ENCODE results near the gene PCED1B.

PCED1B gene

GRCh38 chr12:47067771-47068431 is 11.5 kb upstream of the PCED1B start:
- no peak for DNase-seq

GRCh38 chr12:47068539-47068938 is 10.9 kb upstream of the PCED1B start:
- DNase-seq: no peak

- DNase-seq: no peak
These were observed 9.1 kb upstream of the PCED1B start for GRCh38 chr12:47070310-47070709.

- peak; percentile 80 for DNase-seq
These were observed 8.1 kb upstream of the PCED1B start for GRCh38 chr12:47071241-47071852.

- no peak for DNase-seq
These were observed 5.5 kb upstream of the PCED1B start for GRCh38 chr12:47073951-47074350.

GRCh38 chr12:47074757-47075156 is 4.7 kb upstream of the PCED1B start:
- DNase-seq: no peak

GRCh38 chr12:47075192-47076084 is 4.0 kb upstream of the PCED1B start:
- DNase-seq: no peak

GRCh38 chr12:47077206-47078085 is 2.0 kb upstream of the PCED1B start:
- DNase-seq: peak; percentile 20

- no peak for DNase-seq
These were observed 1.4 kb upstream of the PCED1B start for GRCh38 chr12:47078086-47078395.

GRCh38 chr12:47078733-47079467 is 521 bp upstream of the PCED1B start:
- peak; percentile 52 for DNase-seq

GRCh38 chr12:47079981-47080724 is 732 bp downstream of the PCED1B start:
- peak; percentile 78 for DNase-seq

- DNase-seq: peak; percentile 83
These were observed 1.5 kb downstream of the PCED1B start for GRCh38 chr12:47080725-47081502.

GRCh38 chr12:47082283-47082682 is 2.9 kb downstream of the PCED1B start:
- DNase-seq: peak; percentile 26

- peak; percentile 67 for DNase-seq
These were observed 3.6 kb downstream of the PCED1B start for GRCh38 chr12:47082796-47083621.

GRCh38 chr12:47084172-47084571 is 4.8 kb downstream of the PCED1B start:
- no peak for DNase-seq

GRCh38 chr12:47085815-47086252 is 6.4 kb downstream of the PCED1B start:
- DNase-seq: peak; percentile 77

- no peak for DNase-seq
These were observed 7.8 kb downstream of the PCED1B start for GRCh38 chr12:47087088-47087688.

GRCh38 chr12:47088021-47088944 is 8.9 kb downstream of the PCED1B start:
- DNase-seq: no peak

Data from OCI-M1 (cell line).